Mononuclear cell (primary cell): ENCODE data around the gene LMX1B. TPM values are rescaled to one million over a fixed set of nuclear protein-coding genes. Genes with fewer than 3 reads are reported as not detected.

ENCODE experiments used
- H3K27me3 ChIP-seq: 2 replicates; pipeline ENCODE4 v1.6.0; 2011; ENCODE audit warnings: low read length, control low read depth; ENCODE audit not compliant: insufficient read depth
- H3K4me1 ChIP-seq: 2 replicates; pipeline ENCODE4 v1.5.1; 2011; ENCODE audit warnings: mild to moderate bottlenecking, low read length, control low read depth; ENCODE audit not compliant: insufficient read depth
- H3K4me3 ChIP-seq: 2 replicates; pipeline ENCODE4 v1.5.1; 2011; ENCODE audit warnings: mild to moderate bottlenecking, low read length, moderate library complexity
- H3K9me3 ChIP-seq: 2 replicates; pipeline ENCODE4 v1.5.1; 2011; ENCODE audit warnings: low read depth, mild to moderate bottlenecking, control low read depth, low read length
- total RNA-seq: library from RNA; depleted of rRNA; stranded (reverse); fragments of >200 nt; gene quantifications from one replicate; pipeline ENCODE4 v1.2.3, GENCODE V29; 2012

Gene LMX1B
- total RNA-seq, 1 donor, result not detected

DNA sequence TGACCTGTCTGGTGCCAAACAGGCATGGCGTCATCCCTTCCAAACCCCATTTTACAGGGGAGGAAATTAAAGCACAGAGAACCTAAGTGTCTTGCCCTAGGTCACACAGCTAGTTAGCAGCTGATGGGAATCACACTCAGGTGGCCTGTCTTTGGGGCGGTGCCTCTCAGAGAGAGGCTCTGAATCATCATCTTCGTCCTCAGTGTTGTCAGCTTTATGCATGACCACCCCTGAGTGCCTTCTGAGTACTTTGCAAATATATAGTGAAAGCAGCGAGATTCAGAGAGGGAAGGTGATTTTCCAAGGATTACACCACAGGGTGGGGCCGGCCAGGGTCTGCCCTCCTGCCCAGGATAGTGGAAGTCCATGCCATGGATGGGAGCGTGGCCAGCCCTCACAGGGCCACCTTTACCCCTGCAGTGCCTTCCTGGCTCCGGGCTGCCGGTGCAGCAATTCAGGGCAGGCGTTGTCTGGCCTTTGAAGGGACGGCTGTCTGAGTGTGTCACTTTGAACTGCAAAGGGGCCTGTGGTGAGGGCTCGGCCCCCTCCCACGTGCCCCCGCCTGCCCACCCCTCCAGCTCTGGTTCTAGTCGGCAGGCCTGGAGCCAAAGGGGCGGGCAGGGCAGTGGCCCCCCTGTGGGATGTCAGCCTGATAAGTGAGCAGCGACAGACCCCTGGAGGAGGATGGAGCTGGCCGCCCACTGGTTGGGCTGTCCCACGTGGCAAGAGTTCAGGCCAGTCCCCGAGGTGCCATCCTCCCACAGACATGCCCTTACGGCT lies 16.9 kb downstream of the LMX1B start:
- Histone ChIP-seq H3K4me1 (peaks cover 9% of the 10 kb centered on the region), H3K27me3 (peaks cover 55% of the 10 kb centered on the region), H3K4me3 (no peak overlapping the region), H3K9me3 (no peaks in the 10 kb centered on the region)

GRCh38 chr9:126631254-126631653 lies 17.5 kb downstream of the LMX1B start:
- Histone ChIP-seq H3K4me1 (peaks cover 5% of the 10 kb centered on the region), H3K27me3 (peaks cover 48% of the 10 kb centered on the region), H3K4me3 (no peak overlapping the region), H3K9me3 (no peaks in the 10 kb centered on the region)

DNA sequence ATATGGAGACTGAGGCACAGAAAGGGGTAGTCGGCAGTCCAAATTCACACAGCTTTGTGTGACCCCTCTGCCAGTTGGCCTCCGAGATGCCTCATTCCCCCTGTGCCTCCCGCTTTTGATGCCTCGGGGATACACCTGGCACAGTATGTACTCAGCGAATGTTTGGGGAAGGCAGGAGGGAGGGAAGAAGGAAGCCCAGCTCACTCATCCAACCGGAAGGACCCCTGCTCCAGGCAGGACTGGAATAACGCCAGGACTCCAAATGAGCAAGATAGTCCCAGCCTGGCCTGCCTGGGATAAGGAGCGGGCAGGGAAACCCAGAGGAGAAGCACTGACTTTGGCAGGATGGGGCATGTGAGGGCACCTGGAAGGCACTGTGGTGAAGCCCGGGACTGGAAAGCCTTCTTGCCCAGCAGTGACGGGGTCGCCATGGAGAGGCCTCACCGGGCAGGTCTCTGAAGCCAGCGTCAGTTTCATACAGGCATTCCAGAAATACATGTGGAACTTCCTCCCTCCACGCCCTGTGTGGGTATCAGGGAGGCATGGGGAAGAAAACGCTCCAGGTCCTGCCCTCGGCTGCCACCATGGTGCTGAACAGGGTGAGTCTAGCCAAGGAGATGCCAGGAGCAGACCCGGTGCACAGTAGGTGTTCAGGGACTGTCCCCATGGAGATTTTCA lies 20.3 kb downstream of the LMX1B start:
- peaks cover 28% of the 10 kb centered on the region for H3K27me3 ChIP-seq

GRCh38 chr9:126635061-126635460 lies 21.3 kb downstream of the LMX1B start:
- peaks cover 13% of the 10 kb centered on the region for H3K4me1 ChIP-seq
- peaks cover 25% of the 10 kb centered on the region for H3K27me3 ChIP-seq
- H3K4me3 ChIP-seq, result no peak overlapping the region
- H3K9me3 ChIP-seq, result no peaks in the 10 kb centered on the region

More for the DNA sequence above, 20.3 kb downstream of the LMX1B start:
- no peaks in the 10 kb centered on the region for H3K9me3 ChIP-seq
- peaks cover 13% of the 10 kb centered on the region for H3K4me1 ChIP-seq
- no peak overlapping the region for H3K4me3 ChIP-seq

DNA sequence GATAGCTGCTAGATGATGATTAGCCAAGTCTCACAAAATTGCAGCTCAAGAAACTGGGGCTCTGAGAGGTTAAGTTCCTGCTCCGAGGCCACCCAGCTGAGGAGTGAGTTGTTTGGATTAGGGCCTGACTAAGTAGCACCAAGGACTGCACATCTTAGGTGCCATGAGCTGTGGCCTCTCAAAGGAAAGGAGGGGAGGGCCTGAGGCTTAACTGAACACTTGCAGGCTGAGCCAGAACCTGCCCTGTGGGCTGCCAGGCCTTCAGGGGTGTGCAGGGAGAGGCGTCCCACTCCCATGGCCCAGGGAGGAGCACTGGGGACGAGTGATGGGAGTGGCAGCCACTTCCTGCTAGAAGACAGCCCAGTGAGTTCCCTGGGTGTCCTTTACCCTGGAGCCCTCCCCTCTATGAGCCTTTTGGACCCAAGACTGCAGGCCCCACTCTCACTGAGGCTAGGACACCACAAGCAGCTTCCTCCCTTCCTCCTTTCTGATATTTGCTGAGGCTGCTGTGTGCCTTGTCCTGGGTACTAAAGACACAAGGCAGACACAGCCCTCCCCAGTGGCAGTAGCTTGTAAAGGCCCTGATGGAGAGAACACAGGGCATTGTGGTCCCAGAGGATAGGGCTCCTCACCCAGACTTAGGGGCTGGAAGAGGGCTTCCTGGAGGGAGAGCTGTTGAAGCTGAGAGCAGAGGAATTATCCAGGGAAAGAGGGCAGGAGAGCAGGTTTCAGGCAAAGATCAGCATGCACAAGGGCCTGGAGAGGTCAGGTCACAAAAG lies 22.1 kb downstream of the LMX1B start:
- no peak overlapping the region for H3K4me3 ChIP-seq
- H3K27me3 ChIP-seq, result peaks cover 22% of the 10 kb centered on the region
- H3K4me1 ChIP-seq, result peaks cover 13% of the 10 kb centered on the region
- no peaks in the 10 kb centered on the region for H3K9me3 ChIP-seq

DNA sequence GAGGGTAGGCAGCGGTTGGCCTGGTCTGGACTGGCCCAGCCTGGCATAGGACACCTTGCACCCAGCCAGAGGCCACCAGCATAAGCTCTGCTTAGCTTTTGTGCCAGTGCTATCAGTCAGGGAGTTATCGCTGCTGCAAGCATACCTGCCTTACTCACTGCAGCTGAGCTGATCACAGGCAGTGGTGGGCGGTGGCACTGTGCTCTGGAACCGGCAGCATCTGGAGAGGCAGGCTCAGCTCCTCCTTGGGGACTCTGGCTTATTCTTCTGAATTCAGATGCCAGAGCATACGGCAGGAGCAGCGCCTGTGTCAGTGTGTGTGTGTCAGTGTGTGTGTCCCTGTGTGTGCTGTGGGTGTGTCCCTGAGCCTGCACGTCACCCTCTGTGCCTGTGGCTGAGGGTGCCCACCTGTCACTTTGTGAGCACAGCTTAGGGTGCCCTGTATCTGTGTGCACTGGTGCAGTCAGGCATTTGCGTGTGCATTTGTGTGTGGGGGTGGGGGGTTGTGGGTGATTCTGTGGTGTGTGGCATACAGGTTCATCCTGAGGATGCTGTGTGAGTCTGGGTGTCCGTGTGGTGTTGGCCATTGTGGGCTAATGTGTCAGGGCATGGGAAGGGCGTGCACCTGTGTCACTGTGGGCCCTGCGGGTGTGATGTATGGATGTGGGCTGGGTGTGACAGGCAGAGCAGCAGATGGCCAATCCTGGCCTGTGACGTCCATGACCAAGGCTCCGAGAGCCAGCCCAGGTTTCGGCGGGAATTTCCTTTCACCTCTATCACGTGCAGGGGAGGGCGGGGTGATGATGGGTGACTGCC lies 23.5 kb downstream of the LMX1B start:
- Histone ChIP-seq H3K4me1 (peaks cover 13% of the 10 kb centered on the region), H3K9me3 (no peaks in the 10 kb centered on the region), H3K4me3 (no peak overlapping the region), H3K27me3 (peaks cover 21% of the 10 kb centered on the region)

GRCh38 chr9:126638571-126639132 lies 24.9 kb downstream of the LMX1B start:
- Histone ChIP-seq H3K4me1 (peaks cover 13% of the 10 kb centered on the region), H3K4me3 (no peak overlapping the region), H3K9me3 (no peaks in the 10 kb centered on the region), H3K27me3 (peaks cover 30% of the 10 kb centered on the region)

GRCh38 chr9:126639318-126640000 lies 25.7 kb downstream of the LMX1B start:
- Histone ChIP-seq H3K9me3 (no peaks in the 10 kb centered on the region), H3K4me3 (no peak overlapping the region), H3K27me3 (peaks cover 37% of the 10 kb centered on the region), H3K4me1 (peaks cover 13% of the 10 kb centered on the region)

GRCh38 chr9:126641118-126641851 lies 27.6 kb downstream of the LMX1B start:
- peaks cover 38% of the 10 kb centered on the region for H3K27me3 ChIP-seq
- H3K4me1 ChIP-seq, result peaks cover 10% of the 10 kb centered on the region
- H3K4me3 ChIP-seq, result no peak overlapping the region
- H3K9me3 ChIP-seq, result no peaks in the 10 kb centered on the region

- Histone ChIP-seq H3K4me1 (peaks cover 3% of the 10 kb centered on the region), H3K27me3 (peaks cover 41% of the 10 kb centered on the region), H3K9me3 (no peaks in the 10 kb centered on the region), H3K4me3 (no peak overlapping the region)
Measured at GRCh38 chr9:126642010-126642744, 28.4 kb downstream of the LMX1B start.

DNA sequence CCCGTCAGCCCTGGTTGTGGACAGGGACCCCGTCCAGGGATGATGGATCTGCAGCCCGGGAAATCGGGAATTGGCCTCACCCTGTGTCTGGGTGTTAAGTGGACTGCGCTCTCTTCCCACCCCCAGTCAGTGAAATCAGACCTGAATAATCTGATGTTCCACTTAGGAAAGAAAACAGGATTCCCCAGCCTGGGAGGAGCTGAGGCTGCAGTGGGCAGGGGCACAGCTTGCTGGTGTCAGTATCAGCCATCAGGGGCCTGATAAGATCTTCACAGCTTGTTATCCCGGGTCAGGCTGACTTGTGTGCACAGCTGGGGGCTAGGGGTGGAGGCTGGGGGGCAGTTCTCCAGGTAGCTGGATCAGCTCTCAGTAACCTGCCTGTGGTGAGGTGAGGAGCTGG lies 29.1 kb downstream of the LMX1B start:
- Histone ChIP-seq H3K4me1 (peaks cover 2% of the 10 kb centered on the region), H3K4me3 (no peak overlapping the region), H3K9me3 (no peaks in the 10 kb centered on the region), H3K27me3 (peaks cover 40% of the 10 kb centered on the region)

GRCh38 chr9:126643945-126644527 lies 30.3 kb downstream of the LMX1B start:
- Histone ChIP-seq H3K4me1 (no peaks in the 10 kb centered on the region), H3K4me3 (no peak overlapping the region), H3K27me3 (peaks cover 39% of the 10 kb centered on the region), H3K9me3 (no peaks in the 10 kb centered on the region)
